GM19438 (cell line): ENCODE data around the gene LEMD2.

Source experiments
- ATAC-seq: cut with Tn5 transposase; IDR thresholded peaks from one replicate; pipeline ENCODE4 v1.9.1; 2021; ENCODE audit warnings: low read depth; ENCODE audit not compliant: unreplicated experiment

Gene LEMD2

DNA sequence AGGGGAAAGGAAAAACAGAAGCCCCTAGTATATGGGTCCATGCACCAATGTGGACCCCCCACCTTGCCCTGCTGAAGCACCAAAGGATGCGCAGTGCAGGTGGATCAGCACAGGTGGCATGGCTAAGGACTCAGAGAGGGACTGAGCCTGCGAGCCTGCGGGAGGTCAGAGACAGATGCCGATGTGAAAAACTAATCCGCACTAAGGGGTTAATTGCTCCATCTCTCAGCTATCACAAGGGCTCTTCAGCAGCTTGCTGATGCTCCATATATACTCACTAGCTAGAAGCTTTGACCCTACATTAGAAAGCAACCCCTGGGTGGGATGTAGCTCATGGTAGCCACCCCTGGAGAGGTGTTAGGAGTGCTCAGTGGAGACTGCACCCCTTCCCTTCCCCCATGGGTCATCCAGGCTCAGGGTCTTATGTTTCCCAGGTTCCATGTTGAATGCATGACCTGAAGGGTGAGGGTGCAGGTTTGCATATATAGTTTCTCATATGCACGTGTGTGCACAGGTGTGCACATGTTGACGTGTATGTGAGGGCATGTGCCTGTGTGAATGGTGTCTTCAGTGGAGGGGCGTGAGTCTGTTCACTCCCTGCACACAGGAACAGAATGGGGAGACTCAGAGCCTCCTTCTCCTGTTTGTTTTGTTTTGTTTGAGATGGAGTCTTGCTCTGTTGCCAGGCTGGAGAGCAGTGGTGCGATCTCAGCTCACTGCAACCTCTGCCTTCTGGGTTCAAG is 28.9 kb downstream of the LEMD2 start:
- no peak for ATAC-seq

- no peak for ATAC-seq
Measured at GRCh38 chr6:33758815-33759216, 30.1 kb downstream of the LEMD2 start.

- ATAC-seq, result no peak
Measured at GRCh38 chr6:33757906-33758305, 31.0 kb downstream of the LEMD2 start.

DNA sequence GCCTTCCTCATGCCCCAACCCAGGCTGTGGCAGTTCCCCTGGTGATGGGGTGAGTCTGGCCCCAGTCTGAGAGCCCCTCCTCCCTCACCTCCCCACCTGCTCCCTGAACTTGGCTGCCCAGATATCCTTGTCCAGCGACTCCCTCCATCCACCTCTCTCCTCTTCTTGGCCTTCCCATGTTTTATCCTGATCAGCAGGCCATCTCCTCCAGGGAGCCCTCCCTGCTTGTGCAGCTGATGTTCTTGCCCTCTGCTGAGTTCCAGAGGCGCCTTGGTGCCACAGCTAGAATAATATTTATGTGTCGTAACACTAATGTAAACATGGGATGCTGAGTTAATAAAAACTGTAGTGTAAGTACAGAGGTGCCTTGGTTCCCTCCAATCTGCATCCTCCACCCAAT is 31.8 kb downstream of the LEMD2 start:
- ATAC-seq, result no peak

DNA sequence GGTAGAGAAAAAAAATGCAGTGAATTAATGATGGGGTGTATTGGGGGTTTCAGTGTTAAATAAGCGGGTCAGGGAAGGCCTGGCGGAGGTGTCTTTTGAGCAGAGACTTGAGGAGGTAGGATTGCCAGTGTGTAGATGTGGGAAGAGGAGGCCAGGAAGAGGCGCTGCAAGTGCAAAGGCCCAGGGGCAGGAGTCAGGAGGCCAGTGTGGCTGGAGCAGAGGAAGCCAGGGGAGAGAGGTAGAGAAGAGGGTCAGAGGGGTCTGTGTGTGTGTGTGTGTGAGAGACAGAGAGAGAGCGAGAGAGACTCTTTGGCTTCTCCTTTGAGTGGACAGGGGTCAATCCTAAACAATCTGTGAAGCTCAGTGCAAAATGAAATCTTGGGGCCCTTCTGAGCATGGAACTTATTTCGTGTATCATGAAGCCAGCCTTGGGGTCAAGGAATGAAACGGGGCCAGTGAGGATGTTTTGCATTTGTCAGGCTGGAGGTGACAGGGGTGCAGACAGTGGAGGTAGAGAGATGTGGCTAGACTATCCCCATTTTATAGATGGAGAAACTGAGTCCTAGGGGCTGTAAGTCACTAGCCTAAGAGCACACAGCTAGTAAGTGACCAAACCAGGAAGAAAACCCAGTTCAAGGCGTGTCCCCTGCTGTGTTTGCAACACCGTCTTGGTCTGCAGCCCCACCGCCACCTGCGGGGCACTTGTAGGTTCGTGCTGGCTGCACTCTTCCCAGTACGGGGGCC is 32.5 kb downstream of the LEMD2 start:
- no peak for ATAC-seq

DNA sequence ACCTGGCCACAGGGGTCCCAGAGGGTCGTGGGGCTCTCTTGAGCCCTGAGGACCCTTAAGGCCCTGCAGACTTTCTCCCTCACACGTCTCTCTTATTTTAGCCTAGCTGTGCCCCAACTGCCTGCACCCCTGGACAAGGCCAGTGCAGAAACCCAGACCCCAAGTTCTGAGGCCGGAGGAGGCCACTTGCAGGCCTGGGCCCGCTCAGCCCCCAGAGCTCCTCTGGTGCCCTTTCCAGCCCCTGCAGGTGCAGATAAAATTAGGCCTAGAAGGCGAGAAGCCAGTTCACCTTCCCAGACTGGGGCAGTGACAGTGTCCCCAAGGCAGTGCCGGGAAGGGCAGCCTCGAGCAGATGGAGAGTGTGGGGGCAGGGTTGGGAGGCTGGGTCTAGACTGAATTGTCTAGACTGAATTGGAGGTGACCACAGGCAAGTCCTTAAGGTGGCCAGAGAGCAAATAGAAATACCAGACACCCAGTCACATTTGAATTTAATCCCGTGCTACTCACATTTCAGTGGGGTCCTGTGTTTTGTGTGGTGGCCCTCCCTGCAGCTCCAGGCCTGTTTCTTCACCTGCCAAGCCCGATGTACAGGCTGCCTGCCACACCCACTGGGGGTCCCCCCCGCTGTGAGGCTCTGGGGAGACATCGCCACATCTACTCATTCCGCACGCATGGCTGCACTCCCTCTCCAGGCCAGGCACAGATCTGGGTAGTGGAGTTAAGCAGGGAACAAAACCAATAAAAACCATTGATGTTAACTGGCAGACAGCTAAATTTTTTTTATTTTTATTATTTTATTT is 33.7 kb downstream of the LEMD2 start:
- no peak for ATAC-seq

DNA sequence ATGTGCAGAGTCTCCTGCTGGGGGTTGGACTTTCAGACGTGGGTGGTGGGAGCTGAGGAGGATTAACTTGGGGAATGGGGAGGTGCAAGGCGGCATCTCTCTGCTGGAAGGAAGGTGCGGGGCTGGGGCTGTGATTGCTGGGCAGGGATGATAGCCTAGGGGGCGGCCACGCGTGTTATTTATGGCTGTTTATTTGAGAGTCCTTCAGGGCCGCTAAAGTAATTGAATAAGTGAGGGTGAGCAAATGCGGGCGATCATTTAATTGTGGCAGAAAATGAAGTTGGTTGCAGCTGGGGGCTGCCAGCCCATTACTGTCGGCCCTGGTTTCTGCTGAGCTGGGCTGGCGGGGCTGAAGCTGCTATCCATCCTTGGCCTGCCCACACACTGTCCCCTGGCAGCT is 34.7 kb downstream of the LEMD2 start:
- no peak for ATAC-seq

DNA sequence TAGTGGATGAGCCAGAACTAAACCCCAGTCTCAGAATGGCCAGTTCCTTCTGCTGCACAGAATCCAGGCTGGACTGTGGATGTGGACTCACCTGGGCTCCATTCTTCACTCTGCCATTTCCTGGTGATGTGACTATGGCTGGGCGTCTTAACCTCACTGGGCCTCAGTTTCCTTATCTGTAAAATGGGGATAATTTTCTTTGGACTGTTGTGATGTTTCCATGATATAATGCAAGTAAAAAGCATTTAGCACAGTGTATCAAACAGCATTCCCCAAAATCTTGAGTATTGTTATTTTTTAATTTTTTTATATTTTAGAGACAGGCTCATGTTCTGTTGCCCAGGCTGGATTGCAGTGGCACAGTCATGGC is 36.3 kb downstream of the LEMD2 start:
- ATAC-seq, result no peak

DNA sequence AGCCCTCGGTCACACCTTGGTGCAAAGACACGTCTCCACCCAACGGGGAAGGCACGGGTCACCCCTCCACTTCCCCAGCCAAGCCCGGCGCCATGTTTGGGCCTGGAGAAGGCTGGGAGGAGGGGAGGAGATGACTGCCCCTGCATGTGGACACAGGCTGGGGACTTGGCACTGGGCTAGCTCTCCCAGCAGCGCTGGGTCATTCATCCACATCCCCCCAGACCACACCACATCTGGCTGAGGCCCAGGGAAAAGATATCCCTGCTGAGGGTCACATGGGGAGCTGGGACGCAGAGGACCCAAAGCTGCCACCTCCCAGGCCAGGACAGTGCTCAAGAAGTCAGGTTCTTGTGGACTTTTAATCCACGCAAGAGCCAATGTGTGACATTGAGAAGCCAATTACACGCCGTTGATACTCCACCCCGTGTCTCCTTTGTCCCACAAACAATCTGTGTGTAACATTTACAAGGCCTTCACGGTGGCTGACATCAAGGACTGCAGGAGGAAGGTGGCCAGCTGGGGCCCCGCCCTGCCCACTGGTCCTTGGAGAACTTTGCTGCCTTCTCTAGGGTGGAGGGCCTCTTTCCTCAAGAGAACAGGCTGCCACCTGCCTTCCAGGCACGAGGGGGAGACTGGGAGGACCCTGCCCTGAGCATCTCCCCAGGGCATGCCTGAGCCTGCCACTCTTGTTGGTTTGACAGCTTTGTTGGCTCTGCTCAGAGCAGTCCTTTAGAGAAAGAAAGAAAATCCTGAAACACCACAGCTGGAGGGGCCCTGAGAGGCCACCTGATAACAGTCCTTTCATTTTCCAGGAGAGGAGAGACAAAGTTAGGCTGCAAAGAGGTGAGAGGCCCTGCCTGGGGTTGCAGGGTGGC is 36.9 kb downstream of the LEMD2 start:
- no peak for ATAC-seq

GRCh38 chr6:33750244-33750991 is 38.5 kb downstream of the LEMD2 start:
- no peak for ATAC-seq

DNA sequence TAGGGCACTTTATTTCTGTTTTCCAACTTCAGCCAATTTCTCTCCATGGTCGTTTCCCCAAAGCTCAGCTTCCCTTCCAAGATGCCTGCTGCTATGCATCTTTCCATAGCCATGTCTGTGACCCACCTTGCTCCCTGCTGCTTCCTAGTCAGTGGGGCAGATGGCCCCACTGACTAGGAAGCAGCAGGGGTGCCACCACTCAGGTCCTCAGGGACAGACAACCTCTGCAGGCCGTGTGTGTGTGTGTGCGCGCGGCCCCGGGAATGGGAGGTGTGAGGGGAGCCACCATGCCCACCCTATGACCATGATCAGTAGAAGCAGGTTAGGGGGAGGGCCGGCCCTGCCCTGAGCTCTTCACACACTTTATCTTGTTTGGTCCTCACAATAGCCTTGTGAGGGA is 39.5 kb downstream of the LEMD2 start:
- ATAC-seq, result no peak

DNA sequence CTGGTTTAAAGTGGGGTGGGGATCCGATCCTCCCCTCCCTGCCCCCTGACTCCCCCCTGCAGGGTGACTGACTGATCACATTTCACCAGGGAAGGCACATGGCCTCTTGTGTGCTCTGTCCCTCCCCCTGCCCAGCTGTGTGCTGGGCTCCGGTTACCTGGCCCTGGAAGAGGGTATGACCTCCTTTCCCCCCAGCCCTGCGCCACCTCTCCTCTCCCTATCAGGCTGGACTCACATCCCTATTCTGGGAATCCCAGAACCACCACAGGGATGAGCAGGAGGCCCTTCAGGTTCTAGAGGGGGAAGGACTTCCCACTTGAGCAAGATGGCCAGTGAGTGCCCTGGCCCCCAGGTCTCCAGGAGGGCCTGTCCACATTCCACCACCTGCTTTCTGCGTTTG is 40.1 kb downstream of the LEMD2 start:
- ATAC-seq, result no peak

GRCh38 chr6:33747823-33748222 is 41.1 kb downstream of the LEMD2 start:
- ATAC-seq, result no peak

GRCh38 chr6:33746651-33747100 is 42.3 kb downstream of the LEMD2 start, which contains the start of gene IP6K3:
Gene IP6K3, minus strand, starts transcription at chr6:33746905. Its CDS starts 11,429 bp downstream, at chr6:33735476.
- ATAC-seq, result no peak

- no peak for ATAC-seq
Measured at GRCh38 chr6:33746036-33746600, 42.8 kb downstream of the LEMD2 start.

- ATAC-seq, result no peak
Measured at GRCh38 chr6:33745548-33745947, 43.4 kb downstream of the LEMD2 start.

- ATAC-seq, result no peak
Measured at GRCh38 chr6:33744895-33745546, 43.9 kb downstream of the LEMD2 start.

- no peak for ATAC-seq
Measured at GRCh38 chr6:33744001-33744848, 44.7 kb downstream of the LEMD2 start.
